ENCODE data around the gene RSPRY1. TPM values are rescaled to one million over a fixed set of nuclear protein-coding genes. Genes with fewer than 3 reads are reported as not detected.

Gene RSPRY1
- total RNA-seq, 2 donors from 2014 or later: 28.7 to 32.5 TPM

GRCh38 chr16:57145046-57146021, 40.8 kb upstream of the RSPRY1 start:
- DNase-seq (ENCODE audit: low spot score) (no peak), ATAC-seq (ENCODE audit: insufficient number of reproducible peaks, low FRiP score, low read depth) (no peak)
- no peak overlapping the region for H3K4me3 ChIP-seq
- no peak overlapping the region for H3K27ac ChIP-seq
- peaks cover 0 to 2% of the 10 kb centered on the region in 2 donors for H3K4me1 ChIP-seq (ENCODE audit: control insufficient read depth in 1 of 2, low read depth in 2 of 2)
- no peaks in the 10 kb centered on the region for H3K36me3 ChIP-seq
- TF ChIP-seq CTCF (IDR thresholded peaks at IDR 0.05): no peak
- H3K27me3 ChIP-seq (replicated peaks; ENCODE audit: insufficient read depth): no peaks in the 10 kb centered on the region
- H3K9me3 ChIP-seq: no peaks in the 10 kb centered on the region

- Histone ChIP-seq H3K27me3 (replicated peaks; ENCODE audit: insufficient read depth) (no peaks in the 10 kb centered on the region), H3K27ac (no peak overlapping the region), H3K4me3 (no peak overlapping the region), H3K9me3 (no peaks in the 10 kb centered on the region), H3K36me3 (no peaks in the 10 kb centered on the region), H3K4me1 (ENCODE audit: control insufficient read depth in 1 of 2, low read depth in 2 of 2) (no peaks in the 10 kb centered on the region)
- no peak for DNase-seq (ENCODE audit: low spot score)
- no peak for ATAC-seq (ENCODE audit: insufficient number of reproducible peaks, low FRiP score, low read depth)
- no peak for TF ChIP-seq CTCF (IDR thresholded peaks at IDR 0.05)
Measured at GRCh38 chr16:57146040-57146647, 40.0 kb upstream of the RSPRY1 start.

- H3K36me3 ChIP-seq: no peaks in the 10 kb centered on the region
- H3K27me3 ChIP-seq (replicated peaks; ENCODE audit: insufficient read depth): no peaks in the 10 kb centered on the region
- no peak overlapping the region for H3K4me3 ChIP-seq
- ATAC-seq (ENCODE audit: insufficient number of reproducible peaks, low FRiP score, low read depth): no peak
- H3K4me1 ChIP-seq (ENCODE audit: control insufficient read depth in 1 of 2, low read depth in 2 of 2): no peaks in the 10 kb centered on the region
- TF ChIP-seq CTCF (IDR thresholded peaks at IDR 0.05): no peak
- H3K27ac ChIP-seq: no peak overlapping the region
- H3K9me3 ChIP-seq: no peaks in the 10 kb centered on the region
- no peak for DNase-seq (ENCODE audit: low spot score)
Measured at GRCh38 chr16:57146735-57147134, 39.4 kb upstream of the RSPRY1 start.

GRCh38 chr16:57147381-57148221, 38.5 kb upstream of the RSPRY1 start:
- no peaks in the 10 kb centered on the region for H3K4me1 ChIP-seq (ENCODE audit: control insufficient read depth in 1 of 2, low read depth in 2 of 2)
- H3K9me3 ChIP-seq: no peaks in the 10 kb centered on the region
- no peaks in the 10 kb centered on the region for H3K36me3 ChIP-seq
- H3K27me3 ChIP-seq (replicated peaks; ENCODE audit: insufficient read depth): no peaks in the 10 kb centered on the region
- DNase-seq (ENCODE audit: low spot score) (no peak), ATAC-seq (ENCODE audit: insufficient number of reproducible peaks, low FRiP score, low read depth) (no peak)
- TF ChIP-seq CTCF (IDR thresholded peaks at IDR 0.05): no peak
- no peak overlapping the region for H3K4me3 ChIP-seq
- H3K27ac ChIP-seq: no peak overlapping the region

- Histone ChIP-seq H3K9me3 (no peaks in the 10 kb centered on the region), H3K4me1 (ENCODE audit: control insufficient read depth in 1 of 2, low read depth in 2 of 2) (no peaks in the 10 kb centered on the region), H3K36me3 (peaks cover 4% of the 10 kb centered on the region), H3K4me3 (no peak overlapping the region), H3K27ac (no peak overlapping the region), H3K27me3 (replicated peaks; ENCODE audit: insufficient read depth) (no peaks in the 10 kb centered on the region)
- DNase-seq (ENCODE audit: low spot score) (no peak), ATAC-seq (ENCODE audit: insufficient number of reproducible peaks, low FRiP score, low read depth) (no peak)
- TF ChIP-seq CTCF (IDR thresholded peaks at IDR 0.05): no peak
Measured at GRCh38 chr16:57148481-57148880, 37.6 kb upstream of the RSPRY1 start.
